Measurements from ENCODE around the gene AHR. TPM values are rescaled to one million over a fixed set of nuclear protein-coding genes. Genes with fewer than 3 reads are reported as not detected.

Gene AHR
- total RNA-seq, 1 experiment from 2014 or later: 280 TPM

DNA sequence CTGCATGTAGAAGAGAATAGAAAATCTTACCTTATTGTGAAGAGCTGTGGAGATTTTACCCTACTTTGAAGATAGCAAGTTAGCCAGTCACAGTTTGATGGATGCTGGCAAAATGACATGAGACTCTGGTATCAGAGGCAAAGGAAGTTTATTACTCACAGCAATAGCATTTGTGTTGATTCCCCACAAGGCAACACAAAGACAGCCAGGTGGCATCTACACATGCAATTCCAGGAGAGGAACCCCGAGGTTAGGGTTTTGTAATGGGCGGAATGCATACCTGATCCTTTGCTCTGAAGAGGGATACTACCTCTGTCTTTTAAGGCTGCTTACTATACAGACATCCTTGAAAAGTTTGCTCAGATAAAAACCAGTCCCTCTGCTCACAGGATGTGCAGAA lies 59.5 kb downstream of the AHR start:
- no TSS peak for BruUV-seq (replicated peaks)
- no peak for DNase-seq
- intact Hi-C loops (cut with micrococcal nuclease; ENCODE audit: unreplicated experiment): no loop called here
- Mint-ChIP-seq H3K4me1 (ENCODE audit: low read depth, unreplicated experiment) (peaks cover 24% of the 10 kb centered on the region), H3K4me3 (ENCODE audit: low read depth, unreplicated experiment) (no peak overlapping the region), H3K9me3 (ENCODE audit: low read depth, unreplicated experiment) (peaks cover 5% of the 10 kb centered on the region), H3K27me3 (ENCODE audit: unreplicated experiment) (no peaks in the 10 kb centered on the region), H3K36me3 (ENCODE audit: insufficient read depth, unreplicated experiment) (peaks cover 60% of the 10 kb centered on the region), H3K27ac (ENCODE audit: unreplicated experiment) (no peak overlapping the region)
- TF ChIP-seq, protein P1, sequence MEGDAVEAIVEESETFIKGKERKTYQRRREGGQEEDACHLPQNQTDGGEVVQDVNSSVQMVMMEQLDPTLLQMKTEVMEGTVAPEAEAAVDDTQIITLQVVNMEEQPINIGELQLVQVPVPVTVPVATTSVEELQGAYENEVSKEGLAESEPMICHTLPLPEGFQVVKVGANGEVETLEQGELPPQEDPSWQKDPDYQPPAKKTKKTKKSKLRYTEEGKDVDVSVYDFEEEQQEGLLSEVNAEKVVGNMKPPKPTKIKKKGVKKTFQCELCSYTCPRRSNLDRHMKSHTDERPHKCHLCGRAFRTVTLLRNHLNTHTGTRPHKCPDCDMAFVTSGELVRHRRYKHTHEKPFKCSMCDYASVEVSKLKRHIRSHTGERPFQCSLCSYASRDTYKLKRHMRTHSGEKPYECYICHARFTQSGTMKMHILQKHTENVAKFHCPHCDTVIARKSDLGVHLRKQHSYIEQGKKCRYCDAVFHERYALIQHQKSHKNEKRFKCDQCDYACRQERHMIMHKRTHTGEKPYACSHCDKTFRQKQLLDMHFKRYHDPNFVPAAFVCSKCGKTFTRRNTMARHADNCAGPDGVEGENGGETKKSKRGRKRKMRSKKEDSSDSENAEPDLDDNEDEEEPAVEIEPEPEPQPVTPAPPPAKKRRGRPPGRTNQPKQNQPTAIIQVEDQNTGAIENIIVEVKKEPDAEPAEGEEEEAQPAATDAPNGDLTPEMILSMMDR (IDR thresholded peaks at IDR 0.05; ENCODE audit: unreplicated experiment): no peak
- CTCF ChIA-PET: no interaction called here

DNA sequence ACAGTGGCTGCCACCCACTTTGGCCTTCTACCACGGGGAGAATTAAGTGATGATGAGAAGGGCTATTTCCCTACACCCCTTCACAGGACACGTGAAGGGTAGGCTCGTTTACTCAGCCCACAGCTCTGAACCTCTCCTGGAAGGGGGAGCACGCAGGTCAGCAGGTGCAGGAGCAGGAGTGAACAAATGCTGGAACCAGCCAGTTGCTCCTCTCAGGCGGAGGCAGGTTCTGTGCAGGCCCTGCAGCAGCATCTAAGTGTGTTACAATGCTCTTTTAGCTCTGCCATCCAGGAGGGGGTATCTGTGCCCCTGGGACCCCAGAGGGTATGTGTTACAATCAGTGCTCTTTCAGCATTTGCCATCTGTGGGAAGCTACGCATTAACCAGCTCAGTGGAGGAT lies 61.2 kb downstream of the AHR start:
- CTCF ChIA-PET: no interaction called here
- H3K27ac Mint-ChIP-seq (ENCODE audit: unreplicated experiment): no peak overlapping the region
- TF ChIP-seq, protein P1 (IDR thresholded peaks at IDR 0.05; ENCODE audit: unreplicated experiment): no peak
- intact Hi-C loops (cut with micrococcal nuclease; ENCODE audit: unreplicated experiment): no loop called here
- H3K9me3 Mint-ChIP-seq (ENCODE audit: low read depth, unreplicated experiment): peaks cover 2% of the 10 kb centered on the region
- peaks cover 46% of the 10 kb centered on the region for H3K36me3 Mint-ChIP-seq (ENCODE audit: insufficient read depth, unreplicated experiment)
- no TSS peak for BruUV-seq (replicated peaks)
- peaks cover 15% of the 10 kb centered on the region for H3K4me1 Mint-ChIP-seq (ENCODE audit: low read depth, unreplicated experiment)
- H3K27me3 Mint-ChIP-seq (ENCODE audit: unreplicated experiment): no peaks in the 10 kb centered on the region
- no peak for DNase-seq
- H3K4me3 Mint-ChIP-seq (ENCODE audit: low read depth, unreplicated experiment): no peak overlapping the region

DNA sequence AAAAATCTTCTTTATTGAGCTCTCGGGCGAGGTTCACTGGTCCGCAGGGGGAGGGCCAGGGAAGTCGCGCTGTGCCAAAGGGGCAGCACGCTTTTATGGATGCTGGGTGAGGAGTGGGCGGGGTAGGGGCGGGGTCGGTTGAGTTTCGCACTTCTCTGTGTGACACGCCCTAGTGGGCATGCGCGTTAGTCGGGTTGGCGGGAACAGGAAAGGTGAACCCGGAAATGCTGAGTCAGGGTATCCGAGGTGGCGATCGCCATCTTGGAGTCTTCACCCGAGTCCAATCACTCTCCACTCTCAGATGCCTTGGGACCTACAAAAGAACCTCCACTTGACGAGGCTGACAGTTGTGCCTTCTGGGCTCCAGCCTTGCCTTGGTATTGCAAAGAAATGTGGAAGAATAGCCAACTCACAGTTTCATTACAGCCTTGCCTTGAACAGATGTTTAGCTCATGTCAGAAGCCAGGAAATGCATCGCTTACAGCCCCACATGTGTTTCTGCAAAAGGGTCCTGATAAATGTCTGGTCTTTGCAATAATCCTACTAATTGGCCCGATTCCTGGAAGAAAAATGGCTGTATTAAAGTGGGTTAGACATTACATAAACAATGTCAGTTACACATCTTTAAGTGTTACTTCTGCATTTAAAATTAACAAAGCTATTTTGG lies 64.1 kb downstream of the AHR start:
- CTCF ChIA-PET: interaction anchor here (0.7 kb wide), 2 partner anchors 22 to 269 kb away, joined by 3 read pairs; no protein-coding TSS in a partner anchor
- Mint-ChIP-seq H3K27ac (ENCODE audit: unreplicated experiment) (no peak overlapping the region), H3K4me3 (ENCODE audit: low read depth, unreplicated experiment) (no peak overlapping the region), H3K27me3 (ENCODE audit: unreplicated experiment) (no peaks in the 10 kb centered on the region), H3K4me1 (ENCODE audit: low read depth, unreplicated experiment) (peaks cover 12% of the 10 kb centered on the region), H3K36me3 (ENCODE audit: insufficient read depth, unreplicated experiment) (peaks cover 17% of the 10 kb centered on the region), H3K9me3 (ENCODE audit: low read depth, unreplicated experiment) (no peaks in the 10 kb centered on the region)
- BruUV-seq (replicated peaks): no TSS peak
- no peak for DNase-seq
- TF ChIP-seq, protein P1 (IDR thresholded peaks at IDR 0.05; ENCODE audit: unreplicated experiment): no peak
- intact Hi-C loops (cut with micrococcal nuclease; ENCODE audit: unreplicated experiment): no loop called here

DNA sequence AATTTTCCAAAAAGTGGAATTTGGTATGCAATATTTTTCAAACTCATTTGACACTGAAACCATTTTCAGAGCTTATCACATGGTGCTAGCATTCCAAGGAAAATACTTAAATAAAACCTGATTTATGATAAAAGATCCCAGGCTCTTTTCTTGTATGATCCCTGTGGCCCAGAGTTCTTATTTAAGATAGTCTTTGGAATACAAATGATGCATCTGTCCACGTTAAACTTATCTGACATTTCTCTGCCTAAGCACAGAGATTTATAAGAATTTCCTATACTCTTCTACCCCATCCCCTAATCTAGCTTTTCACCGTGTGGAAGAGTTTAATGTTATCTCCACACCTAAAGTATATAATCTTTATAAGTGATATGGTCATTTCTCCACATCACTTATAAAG lies 66.2 kb downstream of the AHR start:
- TF ChIP-seq, protein P1 (IDR thresholded peaks at IDR 0.05; ENCODE audit: unreplicated experiment): no peak
- no peak overlapping the region for H3K27ac Mint-ChIP-seq (ENCODE audit: unreplicated experiment)
- H3K4me1 Mint-ChIP-seq (ENCODE audit: low read depth, unreplicated experiment): peaks cover 28% of the 10 kb centered on the region
- CTCF ChIA-PET: no interaction called here
- no peaks in the 10 kb centered on the region for H3K9me3 Mint-ChIP-seq (ENCODE audit: low read depth, unreplicated experiment)
- intact Hi-C loops (cut with micrococcal nuclease; ENCODE audit: unreplicated experiment): no loop called here
- peaks cover 15% of the 10 kb centered on the region for H3K36me3 Mint-ChIP-seq (ENCODE audit: insufficient read depth, unreplicated experiment)
- no peak for DNase-seq
- H3K27me3 Mint-ChIP-seq (ENCODE audit: unreplicated experiment): no peaks in the 10 kb centered on the region
- H3K4me3 Mint-ChIP-seq (ENCODE audit: low read depth, unreplicated experiment): no peak overlapping the region
- no TSS peak for BruUV-seq (replicated peaks)

All from Calu3 (cell line).